Measurements from ENCODE around the gene ARHGAP9.

Gene ARHGAP9

DNA sequence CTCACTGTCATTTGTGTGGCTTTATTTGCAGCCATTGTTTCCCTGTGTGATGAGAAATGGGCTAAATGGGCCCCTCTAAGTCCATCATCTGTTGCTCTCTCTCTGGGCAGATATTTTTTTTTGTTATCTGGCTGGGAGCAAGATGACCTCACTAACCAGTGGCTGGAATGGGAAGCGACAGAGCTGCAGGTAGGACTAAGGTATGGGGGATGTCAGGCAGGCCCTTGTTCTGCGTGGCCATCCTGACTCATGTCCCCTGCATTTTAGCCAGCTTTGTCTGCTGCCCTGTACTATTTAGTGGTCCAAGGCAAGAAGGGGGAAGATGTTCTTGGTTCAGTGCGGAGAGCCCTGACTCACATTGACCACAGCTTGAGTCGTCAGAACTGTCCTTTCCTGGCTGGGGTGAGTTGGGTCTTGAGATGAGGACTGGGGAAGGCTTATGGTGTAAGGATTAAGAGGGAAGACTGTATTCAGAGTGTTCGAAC is 9.5 kb upstream of the ARHGAP9 start:
- Histone ChIP-seq H3K27ac (ENCODE audit: extremely low read depth, low read depth, low read length) (no peak overlapping the region), H3K36me3 (ENCODE audit: control insufficient read depth in 2 of 2, insufficient read depth in 1 of 2, low read length in 2 of 2) (peaks cover 28 to 43% of the 10 kb centered on the region in 2 experiments), H3K9me3 (ENCODE audit: control insufficient read depth, insufficient read depth, low read depth, low read length) (no peaks in the 10 kb centered on the region), H3K4me3 (ENCODE audit: low read depth, low read length) (peak overlapping the region; percentile 91), H3K4me1 (ENCODE audit: control insufficient read depth, insufficient read depth, low read length) (no peaks in the 10 kb centered on the region)
- ChIA-PET POLR2A (interaction anchor here (0.7 kb wide), 1 partner anchor 8 kb away, joined by 3 read pairs; no protein-coding TSS in a partner anchor), CTCF (interaction anchor here (0.5 to 0.8 kb wide), 2 partner anchors 27 to 365 kb away, joined by 3 to 7 read pairs; no protein-coding TSS in a partner anchor)
- TF ChIP-seq, protein P1, sequence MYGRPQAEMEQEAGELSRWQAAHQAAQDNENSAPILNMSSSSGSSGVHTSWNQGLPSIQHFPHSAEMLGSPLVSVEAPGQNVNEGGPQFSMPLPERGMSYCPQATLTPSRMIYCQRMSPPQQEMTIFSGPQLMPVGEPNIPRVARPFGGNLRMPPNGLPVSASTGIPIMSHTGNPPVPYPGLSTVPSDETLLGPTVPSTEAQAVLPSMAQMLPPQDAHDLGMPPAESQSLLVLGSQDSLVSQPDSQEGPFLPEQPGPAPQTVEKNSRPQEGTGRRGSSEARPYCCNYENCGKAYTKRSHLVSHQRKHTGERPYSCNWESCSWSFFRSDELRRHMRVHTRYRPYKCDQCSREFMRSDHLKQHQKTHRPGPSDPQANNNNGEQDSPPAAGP (tag by site-specific recombination; IDR thresholded peaks at IDR 0.05), result no peak
- TF ChIP-seq, protein P2, sequence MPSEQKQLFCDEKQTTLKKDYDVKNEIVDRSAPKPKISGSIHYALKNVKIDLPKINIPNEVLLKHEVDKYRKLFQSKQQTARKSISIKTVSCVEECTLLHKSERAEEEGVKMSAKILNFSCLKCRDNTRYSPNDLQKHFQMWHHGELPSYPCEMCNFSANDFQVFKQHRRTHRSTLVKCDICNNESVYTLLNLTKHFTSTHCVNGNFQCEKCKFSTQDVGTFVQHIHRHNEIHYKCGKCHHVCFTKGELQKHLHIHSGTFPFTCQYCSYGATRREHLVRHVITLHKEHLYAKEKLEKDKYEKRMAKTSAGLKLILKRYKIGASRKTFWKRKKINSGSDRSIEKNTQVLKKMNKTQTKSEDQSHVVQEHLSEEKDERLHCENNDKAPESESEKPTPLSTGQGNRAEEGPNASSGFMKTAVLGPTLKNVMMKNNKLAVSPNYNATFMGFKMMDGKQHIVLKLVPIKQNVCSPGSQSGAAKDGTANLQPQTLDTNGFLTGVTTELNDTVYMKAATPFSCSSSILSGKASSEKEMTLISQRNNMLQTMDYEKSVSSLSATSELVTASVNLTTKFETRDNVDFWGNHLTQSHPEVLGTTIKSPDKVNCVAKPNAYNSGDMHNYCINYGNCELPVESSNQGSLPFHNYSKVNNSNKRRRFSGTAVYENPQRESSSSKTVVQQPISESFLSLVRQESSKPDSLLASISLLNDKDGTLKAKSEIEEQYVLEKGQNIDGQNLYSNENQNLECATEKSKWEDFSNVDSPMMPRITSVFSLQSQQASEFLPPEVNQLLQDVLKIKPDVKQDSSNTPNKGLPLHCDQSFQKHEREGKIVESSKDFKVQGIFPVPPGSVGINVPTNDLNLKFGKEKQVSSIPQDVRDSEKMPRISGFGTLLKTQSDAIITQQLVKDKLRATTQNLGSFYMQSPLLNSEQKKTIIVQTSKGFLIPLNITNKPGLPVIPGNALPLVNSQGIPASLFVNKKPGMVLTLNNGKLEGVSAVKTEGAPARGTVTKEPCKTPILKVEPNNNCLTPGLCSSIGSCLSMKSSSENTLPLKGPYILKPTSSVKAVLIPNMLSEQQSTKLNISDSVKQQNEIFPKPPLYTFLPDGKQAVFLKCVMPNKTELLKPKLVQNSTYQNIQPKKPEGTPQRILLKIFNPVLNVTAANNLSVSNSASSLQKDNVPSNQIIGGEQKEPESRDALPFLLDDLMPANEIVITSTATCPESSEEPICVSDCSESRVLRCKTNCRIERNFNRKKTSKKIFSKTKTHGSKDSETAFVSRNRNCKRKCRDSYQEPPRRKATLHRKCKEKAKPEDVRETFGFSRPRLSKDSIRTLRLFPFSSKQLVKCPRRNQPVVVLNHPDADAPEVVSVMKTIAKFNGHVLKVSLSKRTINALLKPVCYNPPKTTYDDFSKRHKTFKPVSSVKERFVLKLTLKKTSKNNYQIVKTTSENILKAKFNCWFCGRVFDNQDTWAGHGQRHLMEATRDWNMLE (tag by site-specific recombination; conservative IDR thresholded peaks at IDR 0.05; ENCODE audit: low read depth), result no peak
- TF ChIP-seq ZNF146 (tag by site-specific recombination; IDR thresholded peaks at IDR 0.05) (no peak), ZNF664 (tag by site-specific recombination; IDR thresholded peaks at IDR 0.05) (no peak), ZNF16 (tag by site-specific recombination; IDR thresholded peaks at IDR 0.05; ENCODE audit: low read depth) (no peak)
- TF ChIP-seq, protein P3, sequence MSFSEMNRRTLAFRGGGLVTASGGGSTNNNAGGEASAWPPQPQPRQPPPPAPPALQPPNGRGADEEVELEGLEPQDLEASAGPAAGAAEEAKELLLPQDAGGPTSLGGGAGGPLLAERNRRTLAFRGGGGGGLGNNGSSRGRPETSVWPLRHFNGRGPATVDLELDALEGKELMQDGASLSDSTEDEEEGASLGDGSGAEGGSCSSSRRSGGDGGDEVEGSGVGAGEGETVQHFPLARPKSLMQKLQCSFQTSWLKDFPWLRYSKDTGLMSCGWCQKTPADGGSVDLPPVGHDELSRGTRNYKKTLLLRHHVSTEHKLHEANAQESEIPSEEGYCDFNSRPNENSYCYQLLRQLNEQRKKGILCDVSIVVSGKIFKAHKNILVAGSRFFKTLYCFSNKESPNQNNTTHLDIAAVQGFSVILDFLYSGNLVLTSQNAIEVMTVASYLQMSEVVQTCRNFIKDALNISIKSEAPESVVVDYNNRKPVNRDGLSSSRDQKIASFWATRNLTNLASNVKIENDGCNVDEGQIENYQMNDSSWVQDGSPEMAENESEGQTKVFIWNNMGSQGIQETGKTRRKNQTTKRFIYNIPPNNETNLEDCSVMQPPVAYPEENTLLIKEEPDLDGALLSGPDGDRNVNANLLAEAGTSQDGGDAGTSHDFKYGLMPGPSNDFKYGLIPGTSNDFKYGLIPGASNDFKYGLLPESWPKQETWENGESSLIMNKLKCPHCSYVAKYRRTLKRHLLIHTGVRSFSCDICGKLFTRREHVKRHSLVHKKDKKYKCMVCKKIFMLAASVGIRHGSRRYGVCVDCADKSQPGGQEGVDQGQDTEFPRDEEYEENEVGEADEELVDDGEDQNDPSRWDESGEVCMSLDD (tag by site-specific recombination; IDR thresholded peaks at IDR 0.05), result no peak
- TF ChIP-seq, protein P4, sequence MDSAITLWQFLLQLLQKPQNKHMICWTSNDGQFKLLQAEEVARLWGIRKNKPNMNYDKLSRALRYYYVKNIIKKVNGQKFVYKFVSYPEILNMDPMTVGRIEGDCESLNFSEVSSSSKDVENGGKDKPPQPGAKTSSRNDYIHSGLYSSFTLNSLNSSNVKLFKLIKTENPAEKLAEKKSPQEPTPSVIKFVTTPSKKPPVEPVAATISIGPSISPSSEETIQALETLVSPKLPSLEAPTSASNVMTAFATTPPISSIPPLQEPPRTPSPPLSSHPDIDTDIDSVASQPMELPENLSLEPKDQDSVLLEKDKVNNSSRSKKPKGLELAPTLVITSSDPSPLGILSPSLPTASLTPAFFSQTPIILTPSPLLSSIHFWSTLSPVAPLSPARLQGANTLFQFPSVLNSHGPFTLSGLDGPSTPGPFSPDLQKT (IDR thresholded peaks at IDR 0.05; ENCODE audit: borderline replicate concordance, low read depth, low read length), result no peak

DNA sequence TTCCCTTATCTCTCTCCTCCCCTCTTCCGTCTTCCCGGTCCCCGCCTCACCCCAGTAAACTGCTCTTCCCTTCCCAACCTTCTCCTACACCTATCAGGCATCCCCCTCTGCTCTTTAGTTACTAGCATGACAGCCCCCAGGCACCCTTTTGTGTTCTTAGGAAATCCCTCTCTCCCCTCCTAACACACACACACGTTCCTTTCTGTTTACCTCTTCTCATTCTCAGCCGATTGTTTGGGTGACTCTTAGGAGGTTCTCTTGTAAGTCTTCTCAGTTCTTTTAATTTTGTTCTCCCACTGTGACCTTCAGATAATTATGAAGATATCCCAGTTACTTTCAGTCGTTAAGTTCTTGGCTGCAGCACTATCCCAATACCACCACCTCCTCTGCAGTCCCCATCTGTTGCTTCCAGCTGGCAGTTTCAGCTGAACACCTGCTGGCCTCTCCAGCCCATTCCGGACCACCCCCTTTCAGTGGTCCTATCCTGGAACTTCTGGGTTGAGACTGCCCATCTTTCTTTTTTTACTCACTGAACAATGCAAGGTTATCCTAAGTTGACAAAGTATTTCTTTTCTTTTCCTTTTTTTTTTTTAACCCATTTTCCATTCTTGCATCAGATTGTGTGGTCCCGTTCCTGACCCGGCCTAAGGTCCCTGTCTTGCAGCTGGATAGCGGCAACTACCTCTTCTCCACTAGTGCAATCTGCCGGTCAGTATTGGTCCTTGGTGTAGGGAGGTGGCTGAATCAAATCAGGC is 8.9 kb upstream of the ARHGAP9 start:
- no peaks in the 10 kb centered on the region for H3K4me1 ChIP-seq (ENCODE audit: control insufficient read depth, insufficient read depth, low read length)
- H3K36me3 ChIP-seq (ENCODE audit: control insufficient read depth in 2 of 2, insufficient read depth in 1 of 2, low read length in 2 of 2), result peaks cover 24 to 40% of the 10 kb centered on the region in 2 experiments
- H3K4me3 ChIP-seq (ENCODE audit: low read depth, low read length), result peak overlapping the region; percentile 91
- ChIA-PET POLR2A (interaction anchor here (0.7 to 1.9 kb wide), 2 partner anchors 9 kb away, joined by 3 to 8 read pairs; no protein-coding TSS in a partner anchor), CTCF (interaction anchor here (0.5 to 0.8 kb wide), 2 partner anchors 26 to 364 kb away, joined by 3 to 7 read pairs; no protein-coding TSS in a partner anchor)
- H3K9me3 ChIP-seq (ENCODE audit: control insufficient read depth, insufficient read depth, low read depth, low read length), result no peaks in the 10 kb centered on the region
- H3K27ac ChIP-seq (ENCODE audit: extremely low read depth, low read depth, low read length), result peak overlapping the region; percentile 87
- TF ChIP-seq ZNF157 (tag by site-specific recombination; IDR thresholded peaks at IDR 0.05), result no peak
- TF ChIP-seq, protein P5, sequence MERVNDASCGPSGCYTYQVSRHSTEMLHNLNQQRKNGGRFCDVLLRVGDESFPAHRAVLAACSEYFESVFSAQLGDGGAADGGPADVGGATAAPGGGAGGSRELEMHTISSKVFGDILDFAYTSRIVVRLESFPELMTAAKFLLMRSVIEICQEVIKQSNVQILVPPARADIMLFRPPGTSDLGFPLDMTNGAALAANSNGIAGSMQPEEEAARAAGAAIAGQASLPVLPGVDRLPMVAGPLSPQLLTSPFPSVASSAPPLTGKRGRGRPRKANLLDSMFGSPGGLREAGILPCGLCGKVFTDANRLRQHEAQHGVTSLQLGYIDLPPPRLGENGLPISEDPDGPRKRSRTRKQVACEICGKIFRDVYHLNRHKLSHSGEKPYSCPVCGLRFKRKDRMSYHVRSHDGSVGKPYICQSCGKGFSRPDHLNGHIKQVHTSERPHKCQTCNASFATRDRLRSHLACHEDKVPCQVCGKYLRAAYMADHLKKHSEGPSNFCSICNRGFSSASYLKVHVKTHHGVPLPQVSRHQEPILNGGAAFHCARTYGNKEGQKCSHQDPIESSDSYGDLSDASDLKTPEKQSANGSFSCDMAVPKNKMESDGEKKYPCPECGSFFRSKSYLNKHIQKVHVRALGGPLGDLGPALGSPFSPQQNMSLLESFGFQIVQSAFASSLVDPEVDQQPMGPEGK (tag by site-specific recombination; IDR thresholded peaks at IDR 0.05), result peak; percentile 9; the same call in 1 of the 2 replicates
- TF ChIP-seq ZFP69B (tag by site-specific recombination; IDR thresholded peaks at IDR 0.05), result no peak
- 0 out of 2 replicates have a peak, but pooled peaks have one; percentile 13 for TF ChIP-seq ZNF792 (tag by site-specific recombination; IDR thresholded peaks at IDR 0.05)
- TF ChIP-seq, protein P6, sequence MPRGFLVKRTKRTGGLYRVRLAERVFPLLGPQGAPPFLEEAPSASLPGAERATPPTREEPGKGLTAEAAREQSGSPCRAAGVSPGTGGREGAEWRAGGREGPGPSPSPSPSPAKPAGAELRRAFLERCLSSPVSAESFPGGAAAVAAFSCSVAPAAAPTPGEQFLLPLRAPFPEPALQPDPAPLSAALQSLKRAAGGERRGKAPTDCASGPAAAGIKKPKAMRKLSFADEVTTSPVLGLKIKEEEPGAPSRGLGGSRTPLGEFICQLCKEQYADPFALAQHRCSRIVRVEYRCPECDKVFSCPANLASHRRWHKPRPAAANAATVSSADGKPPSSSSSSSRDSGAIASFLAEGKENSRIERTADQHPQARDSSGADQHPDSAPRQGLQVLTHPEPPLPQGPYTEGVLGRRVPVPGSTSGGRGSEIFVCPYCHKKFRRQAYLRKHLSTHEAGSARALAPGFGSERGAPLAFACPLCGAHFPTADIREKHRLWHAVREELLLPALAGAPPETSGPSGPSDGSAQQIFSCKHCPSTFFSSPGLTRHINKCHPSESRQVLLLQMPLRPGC (tag by site-specific recombination; IDR thresholded peaks at IDR 0.05), result no peak
- no peak for TF ChIP-seq ZNF670 (tag by site-specific recombination; IDR thresholded peaks at IDR 0.05; ENCODE audit: low read depth)
- TF ChIP-seq, protein P7, sequence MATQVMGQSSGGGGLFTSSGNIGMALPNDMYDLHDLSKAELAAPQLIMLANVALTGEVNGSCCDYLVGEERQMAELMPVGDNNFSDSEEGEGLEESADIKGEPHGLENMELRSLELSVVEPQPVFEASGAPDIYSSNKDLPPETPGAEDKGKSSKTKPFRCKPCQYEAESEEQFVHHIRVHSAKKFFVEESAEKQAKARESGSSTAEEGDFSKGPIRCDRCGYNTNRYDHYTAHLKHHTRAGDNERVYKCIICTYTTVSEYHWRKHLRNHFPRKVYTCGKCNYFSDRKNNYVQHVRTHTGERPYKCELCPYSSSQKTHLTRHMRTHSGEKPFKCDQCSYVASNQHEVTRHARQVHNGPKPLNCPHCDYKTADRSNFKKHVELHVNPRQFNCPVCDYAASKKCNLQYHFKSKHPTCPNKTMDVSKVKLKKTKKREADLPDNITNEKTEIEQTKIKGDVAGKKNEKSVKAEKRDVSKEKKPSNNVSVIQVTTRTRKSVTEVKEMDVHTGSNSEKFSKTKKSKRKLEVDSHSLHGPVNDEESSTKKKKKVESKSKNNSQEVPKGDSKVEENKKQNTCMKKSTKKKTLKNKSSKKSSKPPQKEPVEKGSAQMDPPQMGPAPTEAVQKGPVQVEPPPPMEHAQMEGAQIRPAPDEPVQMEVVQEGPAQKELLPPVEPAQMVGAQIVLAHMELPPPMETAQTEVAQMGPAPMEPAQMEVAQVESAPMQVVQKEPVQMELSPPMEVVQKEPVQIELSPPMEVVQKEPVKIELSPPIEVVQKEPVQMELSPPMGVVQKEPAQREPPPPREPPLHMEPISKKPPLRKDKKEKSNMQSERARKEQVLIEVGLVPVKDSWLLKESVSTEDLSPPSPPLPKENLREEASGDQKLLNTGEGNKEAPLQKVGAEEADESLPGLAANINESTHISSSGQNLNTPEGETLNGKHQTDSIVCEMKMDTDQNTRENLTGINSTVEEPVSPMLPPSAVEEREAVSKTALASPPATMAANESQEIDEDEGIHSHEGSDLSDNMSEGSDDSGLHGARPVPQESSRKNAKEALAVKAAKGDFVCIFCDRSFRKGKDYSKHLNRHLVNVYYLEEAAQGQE (tag by site-specific recombination; IDR thresholded peaks at IDR 0.05), result peak; percentile 30; the same call in 1 of the 2 replicates

Measured in HEK293 (cell line).